IMR-90 (cell line): ENCODE results near the gene CYB561A3. TPM values are rescaled to one million over a fixed set of nuclear protein-coding genes. Genes with fewer than 3 reads are reported as not detected.

Source experiments
- ATAC-seq: fragments of 200-7000 bp; cut with Tn5 transposase; 2 replicates; pipeline ENCODE4 v1.9.1; 2020; ENCODE audit warnings: low read depth, mild to moderate bottlenecking, moderate library complexity
- BruUV-seq: library from RNA; stranded (reverse); fragments of 400-500 nt; replicated peaks from 2 replicates; lab custom pipeline; 2021; lab: Mats Ljungman, UMichigan
- CTCF ChIA-PET: fragments of 300-600 bp; formaldehyde crosslinking; extraction: SDS; loops from one replicate; lab custom pipeline; 2021; ENCODE audit warnings: antibody characterized with exemption; lab: Yijun Ruan, JAX
- POLR2A ChIA-PET: fragments of 300-600 bp; sonication (Branson Sonifier 250); formaldehyde crosslinking; loops from one replicate; lab custom pipeline; 2022; ENCODE audit warnings: antibody characterized with exemption; ENCODE audit not compliant: unreplicated experiment; lab: Charles Lee
- DNase-seq: peaks from one replicate; pipeline ENCODE4 v3.0.0; 2013
- H2AFZ ChIP-seq: replicated peaks from 2 replicates; pipeline ENCODE3; 2013; ENCODE audit warnings: low read length, mild to moderate bottlenecking; ENCODE audit not compliant: poor library complexity
- H2AK5ac ChIP-seq: 2 replicates; pipeline ENCODE4 v1.6.1; 2013; ENCODE audit warnings: low read depth, low read length, inconsistent platforms
- H2AK9ac ChIP-seq: replicated peaks from 2 replicates; pipeline ENCODE3; 2013; ENCODE audit warnings: mild to moderate bottlenecking, low read depth, low read length, moderate library complexity; ENCODE audit not compliant: poor library complexity
- H2BK120ac ChIP-seq: 2 replicates; pipeline ENCODE4 v1.6.1; 2013; ENCODE audit warnings: low read depth, low read length, inconsistent platforms
- H2BK15ac ChIP-seq: 3 replicates; pipeline ENCODE4 v1.6.1; 2013; ENCODE audit warnings: low read depth, low read length, inconsistent platforms
- H2BK20ac ChIP-seq: 2 replicates; pipeline ENCODE4 v1.6.1; 2013; ENCODE audit warnings: low read depth, mild to moderate bottlenecking, inconsistent platforms, low read length, moderate library complexity
- H2BK5ac ChIP-seq: 2 replicates; pipeline ENCODE4 v1.6.1; 2013; ENCODE audit warnings: mild to moderate bottlenecking, low read depth, low read length, inconsistent platforms; ENCODE audit not compliant: poor library complexity, severe bottlenecking
- H3K14ac ChIP-seq: replicated peaks from 2 replicates; pipeline ENCODE4 v1.6.1; 2013; ENCODE audit warnings: low read depth, low read length, inconsistent platforms
- H3K18ac ChIP-seq: 2 replicates; pipeline ENCODE4 v1.6.1; 2013; ENCODE audit warnings: low read depth, low read length, control low read depth
- H3K23ac ChIP-seq: 2 replicates; pipeline ENCODE4 v1.6.1; 2013; ENCODE audit warnings: low read depth, low read length, inconsistent platforms
- H3K27ac ChIP-seq: 2 replicates; pipeline ENCODE4 v1.5.1; 2013; ENCODE audit warnings: mild to moderate bottlenecking, control low read depth, low read length; ENCODE audit not compliant: insufficient read depth
- H3K27me3 ChIP-seq: 2 replicates; pipeline ENCODE4 v1.6.1; 2013; ENCODE audit warnings: low read length; ENCODE audit not compliant: control insufficient read depth, insufficient read depth
- H3K36me3 ChIP-seq: 2 replicates; pipeline ENCODE4 v1.6.1; 2013; ENCODE audit warnings: low read length, mixed read lengths; ENCODE audit not compliant: control insufficient read depth, insufficient read depth
- H3K4ac ChIP-seq: 2 replicates; pipeline ENCODE4 v1.6.1; 2013; ENCODE audit warnings: low read depth, low read length, inconsistent platforms
- H3K4me1 ChIP-seq: 2 replicates; pipeline ENCODE4 v1.6.1; 2013; ENCODE audit warnings: low read length, mixed read lengths; ENCODE audit not compliant: control insufficient read depth, insufficient read depth
- H3K4me2 ChIP-seq: 2 replicates; pipeline ENCODE4 v1.6.1; 2013; ENCODE audit warnings: low read depth, mild to moderate bottlenecking, control low read depth, low read length, moderate library complexity
- H3K4me3 ChIP-seq: 2 replicates; pipeline ENCODE4 v1.5.1; 2013; ENCODE audit warnings: low read depth, mild to moderate bottlenecking, control low read depth, low read length, moderate library complexity; ENCODE audit not compliant: insufficient read depth
- H3K56ac ChIP-seq: 2 replicates; pipeline ENCODE4 v1.6.1; 2013; ENCODE audit warnings: low read length, inconsistent platforms; ENCODE audit not compliant: insufficient read depth; ENCODE audit errors: extremely low read depth
- H3K79me1 ChIP-seq, 2 experiments: 2 replicates each; pipeline ENCODE4 v1.6.1; 2013; ENCODE audit warnings: low read length in 2 of 2, inconsistent platforms in 1 of 2, low read depth in 1 of 2
- H3K9ac ChIP-seq: 2 replicates; pipeline ENCODE4 v1.6.1; 2013; ENCODE audit warnings: low read depth, low read length, control low read depth
- H3K9me1 ChIP-seq: 2 replicates; pipeline ENCODE4 v1.6.1; 2013; ENCODE audit warnings: low read length, inconsistent platforms; ENCODE audit not compliant: insufficient read depth
- H3K9me3 ChIP-seq: 2 replicates; pipeline ENCODE4 v1.6.1; 2013; ENCODE audit warnings: low read length; ENCODE audit not compliant: control insufficient read depth, insufficient read depth
- H4K20me1 ChIP-seq: 2 replicates; pipeline ENCODE4 v1.6.1; 2013; ENCODE audit warnings: low read length, inconsistent platforms; ENCODE audit not compliant: insufficient read depth
- H4K5ac ChIP-seq: 2 replicates; pipeline ENCODE4 v1.6.1; 2013; ENCODE audit warnings: mild to moderate bottlenecking, low read depth, low read length, control low read depth
- H4K8ac ChIP-seq, 2 experiments: 2 replicates each; pipeline ENCODE4 v1.6.1; 2013; ENCODE audit warnings: low read depth in 2 of 2, low read length in 2 of 2, control low read depth in 1 of 2, inconsistent platforms in 1 of 2
- H4K91ac ChIP-seq: 2 replicates; pipeline ENCODE4 v1.6.1; 2013; ENCODE audit warnings: low read depth, low read length, inconsistent platforms; ENCODE audit not compliant: insufficient read depth
- CEBPB ChIP-seq: IDR thresholded peaks from 2 replicates; pipeline ENCODE4 v1.6.1; 2012; ENCODE audit warnings: low read depth, low read length, improper control_type of control experiment
- CTCF ChIP-seq: conservative IDR thresholded peaks from 2 replicates; pipeline ENCODE4 v1.5.1; 2012; ENCODE audit warnings: mild to moderate bottlenecking, low read depth, low read length, improper control_type of control experiment
- FOS ChIP-seq: fragments of 150-350 bp; IDR thresholded peaks from 2 replicates; pipeline ENCODE4 v1.6.1; 2016; ENCODE audit warnings: low read depth, low read length
- MAZ ChIP-seq: IDR thresholded peaks from 2 replicates; pipeline ENCODE4 v1.6.1; 2012; ENCODE audit warnings: low read depth, mild to moderate bottlenecking, low read length, improper control_type of control experiment, moderate library complexity, borderline replicate concordance
- NFE2L2 ChIP-seq: fragments of 150-350 bp; IDR thresholded peaks from 2 replicates; pipeline ENCODE4 v1.6.1; 2016; ENCODE audit warnings: low read depth, mild to moderate bottlenecking, low read length
- POLR2A ChIP-seq: IDR thresholded peaks from 2 replicates; pipeline ENCODE4 v1.6.1; 2012; ENCODE audit warnings: mild to moderate bottlenecking, low read depth, low read length
- RAD21 ChIP-seq: IDR thresholded peaks from 2 replicates; pipeline ENCODE4 v1.6.1; 2012; ENCODE audit warnings: low read length, improper control_type of control experiment
- RCOR1 ChIP-seq: IDR thresholded peaks from 2 replicates; pipeline ENCODE4 v1.6.1; 2012; ENCODE audit warnings: mild to moderate bottlenecking, low read length, improper control_type of control experiment; ENCODE audit not compliant: insufficient replicate concordance
- RFX5 ChIP-seq: IDR thresholded peaks from 2 replicates; pipeline ENCODE4 v1.8.0; 2012; ENCODE audit warnings: low read depth, mild to moderate bottlenecking, low read length, moderate library complexity
- SMC3 ChIP-seq: fragments of 150-350 bp; IDR thresholded peaks from 2 replicates; pipeline ENCODE4 v1.6.1; 2016; ENCODE audit warnings: low read depth, mild to moderate bottlenecking, antibody characterized with exemption, low read length, moderate library complexity
- WGBS, 2 experiments: methylation state at CpG; one replicate each; pipeline versions ENCODE4 v1.1.5 to v1.1.7; 2013; ENCODE audit warnings: missing lambda C conversion rate in 2 of 2; ENCODE audit not compliant: insufficient read length in 1 of 2; ENCODE audit errors: extremely low coverage in 2 of 2; 5-methylcytosine and 5-hydroxymethylcytosine counted together
- dilution Hi-C: fragments of 300-500 bp; cut with HindIII; formaldehyde crosslinking; loops from one replicate; pipeline ENCODE4 v1.14.3; 2018; ENCODE audit warnings: low sequenced_read_pairs; ENCODE audit not compliant: unreplicated experiment
- in situ Hi-C: fragments of 300-500 bp; cut with MboI; formaldehyde crosslinking; loops from 3 replicates; pipeline ENCODE4 v1.14.3; 2019; ENCODE audit warnings: low sequenced_read_pairs, inconsistent platforms, mixed read lengths
- intact Hi-C: fragments of 100-400 bp; cut with micrococcal nuclease; formaldehyde crosslinking; loops from 2 replicates; pipeline ENCODE4 v1.10.0; 2022
- polyA plus RNA-seq, 3 experiments: library from polyadenylated mRNA; depleted of rRNA; stranded (reverse); fragments of >200 nt; gene quantifications; 2 replicates each; pipeline ENCODE4 v1.2.3, GENCODE V29; 2012; ENCODE audit warnings: low replicate concordance in 1 of 3
- total RNA-seq: library from RNA; depleted of rRNA; stranded (reverse); fragments of >200 nt; gene quantifications from 2 replicates; pipeline ENCODE4 v1.2.3, GENCODE V29; 2012

The CYB561A3 gene
- total and polyA plus RNA-seq, 2 of the 4 experiments (the other 2 are of a cell fraction): 13.6 to 39.2 TPM

- TF ChIP-seq RCOR1: no peak
Measured at GRCh38 chr11:61337706-61338470, 23.8 kb downstream of the CYB561A3 start (continued).

- BruUV-seq: no TSS peak
- Histone ChIP-seq H2BK20ac (peak overlapping the region; percentile 45; the same call in 1 of the 2 replicates), H3K9me3 (no peaks in the 10 kb centered on the region), H4K91ac (peak overlapping the region; percentile 60), H3K36me3 (peaks cover 7% of the 10 kb centered on the region; the same call in 1 of the 2 replicates), H3K79me1 (peaks cover 7 to 25% of the 10 kb centered on the region in 2 experiments), H3K4me2 (no peak overlapping the region), H4K20me1 (peaks cover 11% of the 10 kb centered on the region), H4K5ac (0 out of 2 replicates have a peak overlapping the region, but pooled peaks have one; percentile 69), H2AK5ac (peak overlapping the region; percentile 49; the same call in 1 of the 2 replicates), H3K4me3 (no peak overlapping the region), H2BK5ac (no peak overlapping the region), H4K8ac (peak overlapping the region; percentile 44 to 92; a peak in 3 of 4 replicates), H3K18ac (no peak overlapping the region), H3K14ac (no peak overlapping the region), H2BK15ac (peak overlapping the region; percentile 80; the same call in 1 of the 3 replicates), H3K4me1 (peaks cover 12% of the 10 kb centered on the region), H2BK120ac (no peak overlapping the region), H3K27me3 (no peaks in the 10 kb centered on the region), H3K23ac (no peak overlapping the region), H3K9me1 (peaks cover 6% of the 10 kb centered on the region), H3K27ac (no peak overlapping the region), H3K56ac (no peak overlapping the region), H2AK9ac (peak overlapping the region; percentile 82), H3K4ac (peak overlapping the region; percentile 82), H2AFZ (peak overlapping the region; percentile 93), H3K9ac (no peak overlapping the region)
- CTCF ChIA-PET: interaction anchor here (0.6 to 4.8 kb wide), 17 partner anchors 8 to 110 kb away, joined by 3 to 72 read pairs (median 3); partner anchors contain the start of genes CYB561A3, TMEM138 and TMEM216
- ATAC-seq: peak; percentile 58
- dilution Hi-C loops (no loop called here), intact Hi-C loops (loop anchor here (1.0 to 10.0 kb wide), 2 partner anchors 49 to 298 kb away; no protein-coding TSS in a partner anchor), in situ Hi-C loops (loop anchor here (5.0 kb wide), 1 partner anchor 51 kb away; no protein-coding TSS in a partner anchor)
- DNase-seq: peak; percentile 70
- POLR2A ChIA-PET: no interaction called here
- 0% methylated on average over 1 of the region's 8 CpGs; no CpG with 5 or more reads in 1 of the 2 experiments for WGBS, 2 experiments
- TF ChIP-seq FOS: no peak
- TF ChIP-seq MAZ: no peak
- no peak for TF ChIP-seq CEBPB
- TF ChIP-seq RAD21: peak; percentile 99
- TF ChIP-seq SMC3: peak; percentile 100
- no peak for TF ChIP-seq NFE2L2
- no peak for TF ChIP-seq RFX5
- peak; percentile 97 for TF ChIP-seq CTCF
- no peak for TF ChIP-seq POLR2A
Measured at GRCh38 chr11:61336171-61336935, 25.3 kb downstream of the CYB561A3 start.
